Ishikawa (cell line): ENCODE measurements around the gene EXOSC9.

ENCODE experiments used
- CEBPB ChIP-seq: IDR thresholded peaks from 2 replicates; pipeline ENCODE4 v1.6.1; 2012
- CREB1 ChIP-seq: IDR thresholded peaks from 2 replicates; pipeline ENCODE4 v1.6.1; 2012; ENCODE audit warnings: low read depth
- EGR1 ChIP-seq: IDR thresholded peaks from 2 replicates; pipeline ENCODE4 v1.6.1; 2012
- EP300 ChIP-seq: IDR thresholded peaks from 2 replicates; pipeline ENCODE4 v1.6.1; 2012; ENCODE audit warnings: borderline replicate concordance
- FOXM1 ChIP-seq: IDR thresholded peaks from 2 replicates; pipeline ENCODE4 v1.6.1; 2012; ENCODE audit warnings: low read depth, borderline replicate concordance
- MAX ChIP-seq: IDR thresholded peaks from 2 replicates; pipeline ENCODE4 v1.6.1; 2012
- NFIC ChIP-seq: IDR thresholded peaks from 2 replicates; pipeline ENCODE4 v1.6.1; 2012
- RAD21 ChIP-seq: IDR thresholded peaks from 2 replicates; pipeline ENCODE4 v1.6.1; 2012; ENCODE audit warnings: low read depth
- REST ChIP-seq: IDR thresholded peaks from 2 replicates; pipeline ENCODE4 v1.6.1; 2012; ENCODE audit warnings: low read depth, mild to moderate bottlenecking
- TAF1 ChIP-seq: IDR thresholded peaks from 2 replicates; pipeline ENCODE4 v1.6.1; 2012; ENCODE audit warnings: low read depth, mild to moderate bottlenecking
- TCF12 ChIP-seq: IDR thresholded peaks from 2 replicates; pipeline ENCODE4 v1.6.1; 2012; ENCODE audit warnings: low read depth
- TEAD4 ChIP-seq: IDR thresholded peaks from 2 replicates; pipeline ENCODE4 v1.6.1; 2012
- USF1 ChIP-seq: IDR thresholded peaks from 2 replicates; pipeline ENCODE4 v1.6.1; 2012
- YY1 ChIP-seq: IDR thresholded peaks from 2 replicates; pipeline ENCODE4 v1.6.1; 2012; ENCODE audit warnings: low read depth
- ZBTB7A ChIP-seq: IDR thresholded peaks from 2 replicates; pipeline ENCODE4 v1.6.1; 2012; ENCODE audit warnings: low read depth

Gene EXOSC9

GRCh38 chr4:121783210-121783609, 17.9 kb upstream of the EXOSC9 start:
- TF ChIP-seq CEBPB (no peak), TAF1 (no peak)

GRCh38 chr4:121784401-121784800, 16.7 kb upstream of the EXOSC9 start:
- TF ChIP-seq YY1: no peak
- no peak for TF ChIP-seq ZBTB7A
- no peak for TF ChIP-seq USF1
- TF ChIP-seq CREB1: no peak
- no peak for TF ChIP-seq TEAD4
- TF ChIP-seq EP300: no peak
- no peak for TF ChIP-seq NFIC

- TF ChIP-seq FOXM1 (no peak), YY1 (no peak), EP300 (no peak), NFIC (peak; percentile 32; the same call in 1 of the 2 replicates), TEAD4 (peak; percentile 90), CREB1 (no peak)
Observed at GRCh38 chr4:121784975-121785374, 16.1 kb upstream of the EXOSC9 start.

GRCh38 chr4:121785479-121785878, 15.6 kb upstream of the EXOSC9 start:
- no peak for TF ChIP-seq NFIC
- no peak for TF ChIP-seq REST
- no peak for TF ChIP-seq CREB1

- TF ChIP-seq TEAD4 (no peak), ZBTB7A (no peak), CREB1 (no peak), TCF12 (no peak), FOXM1 (no peak), EGR1 (no peak), YY1 (no peak), USF1 (no peak), REST (no peak), CEBPB (no peak), EP300 (no peak), RAD21 (no peak), NFIC (no peak)
Observed at GRCh38 chr4:121786221-121786620, 14.9 kb upstream of the EXOSC9 start.

- TF ChIP-seq ZBTB7A: no peak
- TF ChIP-seq REST: no peak
- no peak for TF ChIP-seq TCF12
Observed at GRCh38 chr4:121788896-121789295, 12.2 kb upstream of the EXOSC9 start.

- TF ChIP-seq YY1 (no peak), USF1 (no peak), EP300 (no peak), CEBPB (no peak), NFIC (no peak), ZBTB7A (no peak), REST (no peak), RAD21 (no peak), TCF12 (no peak), CREB1 (no peak), EGR1 (no peak), MAX (no peak), FOXM1 (no peak), TEAD4 (no peak), TAF1 (no peak)
Observed at GRCh38 chr4:121789455-121789854, 11.7 kb upstream of the EXOSC9 start.
